T-helper 1 cell (primary cell): Measurements from ENCODE around the gene PER2.

ENCODE experiments used
- DNase-seq, 5 donors: peaks; one replicate each; pipeline ENCODE4 v3.0.0-alpha.2; 2012 to 2020

Gene PER2

GRCh38 chr2:238306672-238306998, 18.2 kb upstream of the PER2 start:
- no peak for DNase-seq

GRCh38 chr2:238305965-238306671, 17.7 kb upstream of the PER2 start:
- no peak for DNase-seq

DNA sequence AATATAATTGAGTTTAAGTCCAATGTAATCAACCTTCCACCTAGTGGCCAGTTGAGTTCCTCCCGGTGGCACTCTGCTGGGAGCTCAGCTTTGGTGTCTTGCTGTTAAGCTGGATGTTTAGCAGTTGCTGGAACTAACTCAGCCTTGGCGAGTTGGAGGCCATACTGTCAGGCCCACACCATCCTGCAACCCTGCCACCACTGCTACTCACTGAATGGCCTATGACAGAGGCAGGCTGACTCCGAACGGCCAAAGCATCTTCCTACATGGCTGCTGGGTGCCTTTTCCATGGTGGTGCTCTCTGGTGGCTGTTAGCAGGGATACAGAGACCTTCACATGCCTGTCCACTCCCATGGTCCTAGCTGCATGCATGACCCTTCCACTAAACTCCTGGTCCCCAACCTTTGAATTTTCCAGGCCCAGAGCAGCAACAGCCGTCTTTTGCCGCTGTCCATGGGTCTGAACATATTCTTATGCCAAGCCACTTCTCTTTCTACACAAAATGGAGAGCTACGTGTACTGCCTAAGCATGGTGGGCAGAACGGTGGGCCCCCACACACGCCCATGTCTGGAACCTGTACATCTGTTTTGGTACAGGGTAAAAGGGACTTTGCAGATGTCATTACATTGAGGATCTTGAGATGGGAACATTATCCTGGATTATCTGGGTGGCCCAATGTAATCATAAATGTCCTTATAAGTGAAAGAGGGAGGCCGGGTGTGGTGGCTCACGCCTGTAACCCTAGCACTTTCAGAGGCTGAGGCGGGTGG, 16.9 kb upstream of the PER2 start:
- DNase-seq, result no peak

GRCh38 chr2:238304116-238304515, 15.7 kb upstream of the PER2 start:
- no peak for DNase-seq

- no peak for DNase-seq
Measured at GRCh38 chr2:238302751-238303150, 14.3 kb upstream of the PER2 start.

GRCh38 chr2:238302087-238302486, 13.7 kb upstream of the PER2 start:
- no peak for DNase-seq

DNA sequence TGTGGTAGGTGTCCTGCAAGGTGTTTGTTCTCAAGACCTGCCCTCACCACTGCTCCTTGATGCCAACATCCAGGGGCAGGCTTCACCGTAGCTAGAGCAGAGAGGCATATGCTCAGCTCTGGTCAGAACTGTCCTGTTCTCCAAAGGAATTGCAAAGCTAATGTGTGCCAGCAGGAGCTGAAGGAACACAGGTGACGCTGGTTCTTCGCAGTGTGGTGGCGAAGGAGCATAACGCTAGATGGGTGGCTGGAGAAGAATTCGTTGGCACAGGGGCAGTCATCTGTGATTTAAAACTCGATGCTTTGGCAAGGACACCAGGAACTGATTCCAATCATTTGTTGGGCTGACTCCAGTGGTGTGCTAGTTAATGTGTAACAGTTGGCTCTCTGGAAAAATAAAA, 11.4 kb upstream of the PER2 start:
- no peak for DNase-seq

- DNase-seq, result no peak
Measured at GRCh38 chr2:238296638-238297457, 8.4 kb upstream of the PER2 start.

- no peak for DNase-seq
Measured at GRCh38 chr2:238295144-238296112, 7.0 kb upstream of the PER2 start.

DNA sequence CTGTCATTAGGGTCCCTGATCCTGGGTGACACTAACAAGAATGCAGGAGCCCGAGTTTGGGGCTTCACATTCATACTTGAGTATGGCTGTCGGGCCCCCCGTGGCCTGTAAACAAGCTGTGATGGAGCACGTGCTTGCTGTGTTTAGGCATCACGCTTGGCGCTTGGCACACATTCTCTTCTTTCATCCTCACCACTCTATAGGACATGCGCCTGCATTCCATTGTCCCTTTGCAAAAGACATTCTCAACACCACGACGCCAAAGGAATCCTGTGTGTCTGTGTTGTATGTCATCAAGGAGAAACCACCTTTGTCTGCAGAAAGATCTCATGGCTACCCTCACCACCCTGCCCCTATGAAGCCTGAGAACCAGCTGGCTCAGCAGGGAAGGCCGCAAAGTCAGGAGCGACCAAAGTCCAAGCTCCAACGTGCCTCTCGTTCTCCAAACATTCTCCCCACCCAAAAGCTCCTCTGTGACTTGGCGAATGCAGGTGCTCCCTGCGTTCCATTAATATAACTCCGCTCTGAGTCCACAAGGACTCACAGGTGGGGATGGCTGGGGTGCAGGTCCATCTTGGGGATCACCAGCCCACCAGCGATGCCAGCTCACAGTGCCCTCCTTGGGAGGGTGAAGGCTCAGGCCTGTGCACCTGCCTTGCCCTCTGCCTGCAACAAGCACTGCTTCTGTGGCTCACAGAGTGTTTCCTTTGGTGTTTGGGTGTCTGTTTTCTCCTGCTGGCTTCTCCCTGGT, 6.2 kb upstream of the PER2 start:
- DNase-seq, result no peak

DNA sequence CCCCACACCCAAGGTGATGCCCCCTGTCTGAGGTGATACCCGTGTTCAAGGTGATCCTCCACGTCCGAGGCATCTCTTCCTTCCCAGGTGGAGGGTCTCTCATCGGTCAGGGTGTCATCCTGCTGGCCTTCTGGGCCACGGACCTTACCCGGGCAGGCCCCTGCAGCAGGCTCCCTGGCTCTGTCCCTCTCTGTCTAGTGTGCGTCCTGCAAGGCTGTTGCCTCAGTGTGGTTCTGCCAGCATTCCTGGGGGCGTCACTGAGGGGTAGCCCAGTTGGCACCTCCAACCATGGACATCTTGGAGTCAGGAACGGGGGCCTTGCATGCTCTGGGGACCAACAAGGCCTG, 5.6 kb upstream of the PER2 start:
- DNase-seq, result no peak

DNA sequence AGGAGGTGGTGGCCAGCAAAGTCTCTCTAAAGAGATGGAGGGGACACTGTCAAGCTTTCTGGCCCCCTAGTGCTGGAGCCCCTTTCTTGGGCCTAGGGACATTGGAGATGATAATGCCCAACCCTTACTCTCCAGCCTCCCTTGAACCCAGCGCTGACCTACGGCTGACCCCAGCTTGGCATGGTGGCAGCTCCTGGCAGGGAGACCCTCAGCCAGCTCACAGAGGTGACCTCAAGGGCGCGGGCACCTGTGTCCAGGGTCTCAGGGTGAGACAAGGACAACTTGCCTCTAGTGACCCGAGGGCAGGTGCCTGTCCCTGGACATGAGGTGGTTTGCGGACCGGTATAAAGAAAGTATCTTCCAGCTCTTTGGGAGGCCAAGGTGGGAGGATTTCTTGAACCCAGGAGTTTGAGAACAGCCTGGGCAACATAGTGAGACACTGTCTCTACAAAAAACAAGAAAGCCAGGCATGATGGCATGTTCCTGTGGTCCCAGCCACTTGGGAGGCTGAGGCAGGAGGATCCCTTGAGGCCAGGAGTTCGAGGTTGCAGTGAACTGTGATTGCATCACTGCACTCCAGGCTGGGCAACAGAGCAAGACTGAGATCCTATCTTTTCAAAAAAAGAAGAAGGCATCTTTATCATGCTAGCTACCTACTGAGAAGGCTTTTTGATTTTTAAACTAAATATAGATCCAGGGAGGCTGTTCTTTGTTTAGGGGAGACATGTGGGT, 3.3 kb upstream of the PER2 start:
- no peak for DNase-seq

GRCh38 chr2:238290715-238291549, 2.5 kb upstream of the PER2 start:
- DNase-seq, result no peak

GRCh38 chr2:238290091-238290509, 1.7 kb upstream of the PER2 start:
- no peak for DNase-seq

DNA sequence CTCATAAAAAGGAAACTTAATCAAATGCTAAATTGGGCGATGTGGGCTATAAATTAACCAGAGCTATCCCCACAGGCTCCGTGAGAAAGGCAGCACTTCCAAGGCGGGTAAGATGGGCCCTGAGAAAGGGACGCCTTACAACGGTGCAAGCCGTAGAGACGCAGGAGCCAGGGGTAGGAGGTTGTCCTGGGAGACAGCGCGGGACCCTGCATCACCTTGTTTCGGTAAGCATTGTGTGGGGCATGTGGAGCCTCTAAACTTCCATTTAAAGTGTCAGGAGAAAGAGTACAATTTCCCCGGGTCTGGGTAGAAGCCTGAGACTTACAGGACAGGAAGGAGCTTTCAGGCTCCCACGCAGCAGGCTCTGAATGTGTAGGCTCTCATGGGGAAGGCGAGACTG, 1.2 kb upstream of the PER2 start:
- no peak for DNase-seq

- DNase-seq, result peak; percentile 94 to 99 (median 95)
Measured at GRCh38 chr2:238288650-238289573, 502 bp upstream of the PER2 start.

- DNase-seq, result no peak
Measured at GRCh38 chr2:238286987-238287736, 1.2 kb downstream of the PER2 start.

GRCh38 chr2:238286551-238286950, 1.9 kb downstream of the PER2 start:
- no peak for DNase-seq
